HG03354 (cell line): ENCODE data around the gene IFNA16.
"Not testable (repeated sequence)": the region's sequence is repeated elsewhere in the genome, so short reads cannot be mapped to it uniquely, and the experiment has no call there.

ENCODE experiments used
- ATAC-seq: cut with Tn5 transposase; IDR thresholded peaks from one replicate; pipeline ENCODE4 v1.9.1; 2021; ENCODE audit warnings: mild to moderate bottlenecking; ENCODE audit not compliant: unreplicated experiment, poor library complexity, severe bottlenecking

IFNA16 gene

DNA sequence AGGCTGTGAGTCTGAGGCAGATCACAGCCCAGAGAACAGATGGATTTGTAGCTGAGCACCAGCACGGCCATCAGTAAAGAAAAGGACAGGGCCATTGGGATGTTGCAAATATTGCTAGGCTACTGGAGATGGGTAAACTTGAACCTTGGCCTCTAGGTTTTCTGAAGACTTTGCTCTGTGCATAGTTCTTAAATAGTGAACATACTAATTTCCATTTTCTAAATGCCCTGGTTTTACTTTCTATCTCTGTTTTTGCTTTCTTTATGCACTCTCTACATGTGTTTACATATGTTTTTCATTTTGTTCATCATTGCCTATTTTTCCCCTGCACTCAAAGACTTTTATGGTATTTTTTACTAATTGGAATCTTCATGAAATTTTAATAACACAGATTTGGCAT, at the start of gene IFNA16:
IFNA16 (minus strand) TSS at position 101 of the 400 bp plus-strand sequence; CDS start at position 95, 6 bp downstream.
- ATAC-seq = not testable (repeated sequence)

DNA sequence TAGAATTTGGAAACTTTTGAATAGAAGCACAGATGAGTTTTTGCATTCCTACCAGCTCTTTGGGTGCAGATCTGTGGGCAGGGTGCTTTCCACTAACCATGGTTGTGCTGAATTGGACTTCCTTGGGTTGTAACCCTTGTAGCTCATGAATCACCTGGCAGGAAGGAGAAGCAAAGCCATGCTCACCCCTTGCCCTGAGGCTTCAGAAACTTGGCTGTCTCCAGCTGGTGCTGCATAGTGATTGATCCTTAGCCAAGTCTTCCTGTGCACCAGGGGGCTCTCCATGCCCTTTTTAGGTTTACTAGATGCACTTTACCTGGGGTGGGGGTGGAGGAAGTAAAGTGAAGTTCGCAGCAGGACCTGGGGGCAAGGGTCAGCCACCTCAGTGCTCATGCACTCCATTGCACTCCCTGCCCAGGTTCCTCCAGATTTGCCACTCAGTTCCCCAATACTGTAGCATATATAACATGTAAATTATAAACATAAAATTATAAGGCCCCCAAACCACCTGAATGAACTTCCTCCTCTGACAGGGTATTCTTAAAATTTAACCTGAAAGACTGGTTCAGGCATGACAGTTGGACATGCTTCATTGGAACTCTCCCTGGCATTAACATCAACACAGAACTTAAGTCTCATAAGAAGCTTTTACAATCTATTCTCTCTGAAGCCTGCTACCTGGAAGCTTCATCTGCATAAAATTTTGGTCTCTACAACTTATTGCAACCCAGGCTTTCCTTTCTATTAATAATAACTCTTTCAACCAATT, 48.5 kb upstream of the IFNA16 start:
- ATAC-seq = peak; percentile 51

DNA sequence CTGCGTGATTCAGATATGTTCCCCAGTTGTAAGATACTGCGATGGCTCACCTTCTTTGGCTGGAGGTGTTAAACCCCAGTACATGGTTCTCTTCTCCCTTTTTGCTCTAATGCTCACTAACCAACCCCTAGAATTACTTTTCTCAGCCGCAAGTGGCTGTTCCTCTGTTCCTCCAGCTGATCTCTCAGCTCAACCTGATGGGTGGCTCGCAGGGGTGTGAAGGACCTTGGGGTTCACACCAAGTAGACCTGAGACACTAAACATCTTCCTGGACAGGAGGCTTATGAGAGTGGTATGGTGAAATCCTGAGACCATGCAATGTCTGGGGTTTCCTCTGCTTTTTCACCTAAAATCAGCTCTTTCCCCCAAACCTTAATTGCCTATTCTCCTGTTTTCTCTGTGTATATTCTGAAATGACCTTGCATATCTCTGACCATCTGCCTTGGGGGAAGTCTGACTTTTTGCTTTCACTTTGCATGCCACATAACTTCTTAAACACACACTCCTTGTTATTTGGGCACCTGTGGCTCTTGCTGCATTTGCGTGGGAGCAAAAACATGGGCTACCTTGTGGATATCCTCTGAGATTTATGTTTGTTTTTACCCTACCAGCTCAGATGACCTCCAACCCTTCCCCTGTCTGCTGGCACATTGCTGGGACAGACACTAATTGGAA, 38.6 kb upstream of the IFNA16 start:
- ATAC-seq = peak; percentile 54

DNA sequence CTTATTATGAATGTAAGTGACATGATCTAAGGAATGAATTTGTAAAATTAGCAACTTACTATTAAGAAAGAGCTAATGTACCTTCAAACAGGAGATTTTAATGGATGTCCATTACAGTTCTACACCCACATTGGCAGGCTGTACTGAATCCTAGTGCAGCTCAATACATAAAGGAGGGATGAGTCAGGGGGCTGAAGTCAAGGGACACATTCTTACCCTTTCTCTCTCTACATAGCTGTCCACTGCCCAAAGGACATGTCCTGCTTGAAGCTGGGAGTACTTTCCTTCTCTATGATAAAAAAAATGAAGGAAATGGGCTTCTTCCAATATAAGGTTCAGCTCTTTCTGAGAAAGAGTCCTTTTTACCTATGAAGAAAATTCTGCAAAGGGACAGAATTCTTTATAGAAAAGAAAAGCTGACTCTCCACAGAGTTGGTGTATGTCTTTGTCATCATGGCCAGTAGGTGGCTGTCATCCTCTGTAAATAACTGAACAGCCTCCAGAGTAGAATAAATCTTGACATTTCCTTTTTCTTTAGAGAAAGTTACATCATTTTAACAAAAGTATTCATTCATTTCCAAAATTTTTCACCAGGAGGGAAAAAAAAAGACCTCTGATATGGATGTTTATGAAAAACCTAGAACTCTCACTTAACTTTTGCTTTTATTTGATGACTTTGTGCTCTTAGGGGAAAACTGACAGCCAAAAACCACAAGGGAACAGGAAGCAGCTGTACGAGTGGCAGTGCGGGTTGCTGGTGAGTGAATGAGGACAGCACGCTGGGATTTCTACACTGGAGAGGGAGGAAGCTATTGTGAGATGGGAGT, 35.8 kb upstream of the IFNA16 start:
- ATAC-seq = peak; percentile 85

DNA sequence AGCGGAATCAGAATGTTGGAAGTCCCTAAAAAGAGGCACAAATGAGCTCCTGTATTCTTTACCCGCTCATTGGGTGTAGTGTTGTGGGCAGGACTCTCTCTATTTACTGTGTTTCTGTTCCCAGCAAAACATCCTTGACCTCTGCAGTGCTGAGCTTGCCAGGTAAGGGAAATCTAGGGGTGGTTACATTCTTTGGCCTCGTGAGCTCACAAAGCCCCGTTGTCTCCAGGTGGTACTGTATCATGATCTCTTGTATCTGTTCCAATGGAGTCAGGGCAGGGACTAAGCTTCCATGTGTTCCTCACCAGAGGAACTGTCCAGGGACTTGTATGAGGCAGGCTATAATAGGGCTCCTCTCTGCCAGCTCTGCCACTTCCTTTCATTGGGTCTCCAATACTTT, 34.5 kb upstream of the IFNA16 start:
- ATAC-seq = no peak

DNA sequence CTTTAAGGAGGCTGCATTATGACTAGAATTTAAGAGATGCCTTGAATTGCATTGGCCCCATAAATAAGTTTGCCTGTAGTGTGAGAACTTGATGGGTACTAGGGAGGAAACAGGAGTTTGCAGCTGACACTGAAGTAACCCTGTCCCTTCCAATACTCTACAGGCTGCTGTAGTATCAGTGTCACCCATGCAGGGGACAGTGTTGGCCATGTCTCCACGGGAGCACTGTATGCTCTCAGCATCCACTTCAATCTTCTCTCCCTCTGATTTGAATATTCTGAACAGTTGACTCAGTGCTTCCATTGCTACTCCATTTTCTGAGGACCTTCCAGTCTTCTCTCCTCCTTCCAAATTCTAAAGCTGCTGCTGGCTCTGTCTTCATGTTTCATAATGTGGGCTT, 34.1 kb upstream of the IFNA16 start:
- ATAC-seq = no peak

DNA sequence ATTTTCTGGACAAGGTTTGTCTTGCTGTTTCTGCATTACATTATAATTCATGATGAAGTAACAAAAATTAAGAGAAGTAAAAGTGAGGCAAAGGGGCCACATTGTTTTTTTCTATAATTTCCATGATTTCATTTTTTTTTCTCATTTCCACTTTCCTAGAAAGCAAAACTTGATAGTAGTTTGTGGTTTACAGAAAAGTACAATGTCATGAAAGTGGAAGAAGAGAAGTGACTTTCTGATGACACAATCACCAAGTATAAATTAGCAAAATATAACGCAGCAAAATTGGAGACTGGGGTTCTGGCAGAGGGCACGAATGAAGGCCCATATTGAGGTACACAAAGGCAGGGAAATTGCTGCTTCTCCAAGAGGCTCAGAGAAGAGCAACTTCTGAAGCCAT, 27.7 kb upstream of the IFNA16 start:
- ATAC-seq = peak; percentile 79

DNA sequence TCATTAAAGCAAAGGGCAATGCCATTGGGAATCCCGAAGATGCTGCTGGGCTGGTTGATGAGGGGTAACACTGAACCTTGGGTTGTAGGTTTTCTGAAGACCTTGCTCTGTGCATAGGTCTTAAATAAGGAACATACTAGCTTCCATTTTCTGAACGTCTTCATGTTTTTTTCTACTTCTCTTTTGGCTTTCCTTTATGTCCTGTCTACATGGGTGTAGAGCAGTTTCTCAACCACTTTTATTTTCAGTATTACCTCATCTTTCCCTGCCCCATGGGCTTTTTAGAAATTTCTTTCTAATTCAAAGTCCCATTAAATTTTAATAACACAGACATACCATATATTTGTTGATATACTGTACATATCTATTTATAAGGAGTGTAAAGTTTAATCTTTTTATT, 22.8 kb upstream of the IFNA16 start, which contains the start of gene IFNA14:
IFNA14 (minus strand) TSS at position 95 of the 400 bp plus-strand sequence; CDS start at position 25, 70 bp downstream.
- no peak for ATAC-seq

DNA sequence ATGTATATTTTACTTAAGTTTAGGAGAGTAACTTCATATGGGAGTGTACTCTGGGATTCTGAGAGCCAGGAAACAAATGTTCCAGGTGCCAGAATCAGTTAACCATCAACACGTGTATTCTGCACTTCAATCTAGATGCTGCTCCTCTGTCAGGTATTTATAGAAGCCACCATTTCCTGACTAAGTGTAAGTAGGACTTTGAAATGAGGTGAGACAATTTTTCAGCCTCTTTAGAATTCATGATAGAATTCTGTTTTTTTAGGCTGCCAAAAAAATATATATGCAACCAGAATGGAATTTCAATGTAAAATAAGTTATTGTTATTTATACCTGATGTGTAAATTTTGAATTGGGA, 19.2 kb upstream of the IFNA16 start:
- ATAC-seq = peak; percentile 30

DNA sequence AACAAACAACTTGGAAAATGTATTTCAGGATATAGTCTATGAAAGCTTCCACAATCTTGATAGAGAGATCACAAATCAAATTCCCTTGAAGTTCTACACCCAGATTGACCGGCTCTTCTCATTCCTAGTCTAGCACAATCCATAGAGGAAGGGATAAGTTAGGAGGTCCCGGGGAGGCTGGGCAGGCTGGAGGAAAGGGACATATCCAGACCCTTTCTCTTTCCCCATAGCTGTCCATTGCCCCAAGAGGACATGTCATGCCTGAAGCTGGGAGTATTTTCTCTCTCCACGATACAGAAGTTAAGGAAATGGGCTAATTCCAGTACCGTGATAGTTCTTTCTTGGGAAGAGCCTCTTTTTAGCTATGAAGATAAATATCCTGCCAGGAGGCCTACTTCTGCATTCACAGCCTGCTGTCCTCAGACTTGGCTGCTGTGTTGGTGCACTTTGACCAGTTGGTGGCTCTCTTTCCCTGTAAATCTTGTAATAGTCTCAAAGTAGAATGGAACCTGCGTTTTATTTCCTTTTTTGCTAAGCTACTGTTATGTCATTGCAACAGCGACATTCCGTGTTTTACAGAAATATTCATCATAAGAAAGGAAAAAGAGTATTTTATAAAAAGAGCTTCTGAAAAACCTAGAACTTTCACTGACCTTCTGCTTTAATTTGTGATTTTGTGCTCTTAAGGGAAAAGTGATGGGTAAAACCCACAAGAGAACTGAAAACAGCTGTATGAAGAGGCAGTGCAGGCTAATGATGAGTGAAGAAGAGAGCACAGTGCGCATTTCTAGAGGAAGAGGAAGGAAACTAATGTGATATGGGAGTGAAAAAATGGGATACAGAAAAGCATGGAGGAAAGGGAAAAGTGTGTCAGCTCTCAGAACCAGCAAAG, 18.6 kb upstream of the IFNA16 start:
- peak; percentile 90 for ATAC-seq

DNA sequence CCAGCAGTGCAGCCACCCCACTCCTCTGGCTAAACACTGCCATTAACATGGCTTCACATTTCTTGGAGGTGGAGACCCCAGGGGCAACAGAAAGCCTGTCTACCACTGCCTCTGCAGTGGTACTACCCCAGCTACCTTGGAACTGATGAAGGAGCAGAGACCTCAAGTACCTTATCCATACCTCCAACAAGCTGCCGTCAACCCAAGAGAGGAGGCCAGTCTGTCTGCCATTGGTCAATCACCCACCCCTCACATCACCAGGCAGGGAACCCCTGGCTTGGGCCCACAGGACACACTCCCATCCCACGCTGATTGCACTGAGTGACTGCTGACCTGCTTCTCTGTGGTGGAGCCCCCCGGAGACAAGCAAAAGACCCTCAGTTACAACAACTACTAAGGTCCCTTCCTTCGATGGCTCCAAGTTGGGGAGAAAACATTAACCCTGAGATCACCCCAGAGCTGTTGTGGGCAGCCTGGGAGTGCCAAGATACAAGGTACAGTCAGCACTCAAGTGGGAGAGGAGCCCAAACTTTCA, 17.1 kb upstream of the IFNA16 start:
- ATAC-seq = no peak

DNA sequence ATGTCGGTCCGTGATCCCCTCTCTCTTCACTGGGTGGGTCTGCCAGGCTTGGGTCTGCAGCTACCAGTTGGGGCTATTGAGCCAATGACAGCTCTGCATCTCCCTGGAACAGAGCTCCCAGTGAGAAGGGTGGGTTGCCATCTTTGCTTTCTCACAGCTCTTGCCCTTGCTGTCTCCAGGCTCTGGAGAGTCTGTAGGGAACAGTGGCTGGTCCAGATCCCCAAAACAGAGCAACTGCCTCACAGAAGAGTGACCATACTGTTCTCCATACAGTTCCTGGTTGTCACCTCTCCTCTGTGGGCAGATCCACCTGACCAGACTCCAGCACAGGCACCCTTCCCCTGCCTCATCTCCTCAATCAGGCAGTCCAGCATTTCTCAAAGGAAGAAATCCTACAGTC, 16.1 kb upstream of the IFNA16 start:
- no peak for ATAC-seq

DNA sequence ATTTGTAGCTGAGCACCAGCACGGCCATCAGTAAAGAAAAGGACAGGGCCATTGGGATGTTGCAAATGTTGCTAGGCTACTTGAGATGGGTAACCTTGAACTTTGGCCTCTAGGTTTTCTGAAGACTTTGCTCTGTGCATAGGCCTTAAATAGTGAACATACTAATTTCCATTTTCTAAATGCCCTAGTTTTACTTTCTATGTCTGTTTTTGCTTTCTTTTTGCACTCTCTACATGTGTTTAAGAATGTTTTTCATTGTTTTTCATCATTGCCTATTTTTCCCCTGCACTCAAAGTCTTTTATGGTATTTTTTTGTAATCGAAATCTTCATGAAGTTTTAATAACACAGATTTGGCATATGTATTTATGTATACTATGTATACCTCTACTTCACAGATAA, 11.0 kb upstream of the IFNA16 start, which contains the start of gene IFNA17:
IFNA17 (minus strand) TSS at position 101 of the 400 bp plus-strand sequence; CDS start at position 52, 49 bp downstream.
- no peak for ATAC-seq

DNA sequence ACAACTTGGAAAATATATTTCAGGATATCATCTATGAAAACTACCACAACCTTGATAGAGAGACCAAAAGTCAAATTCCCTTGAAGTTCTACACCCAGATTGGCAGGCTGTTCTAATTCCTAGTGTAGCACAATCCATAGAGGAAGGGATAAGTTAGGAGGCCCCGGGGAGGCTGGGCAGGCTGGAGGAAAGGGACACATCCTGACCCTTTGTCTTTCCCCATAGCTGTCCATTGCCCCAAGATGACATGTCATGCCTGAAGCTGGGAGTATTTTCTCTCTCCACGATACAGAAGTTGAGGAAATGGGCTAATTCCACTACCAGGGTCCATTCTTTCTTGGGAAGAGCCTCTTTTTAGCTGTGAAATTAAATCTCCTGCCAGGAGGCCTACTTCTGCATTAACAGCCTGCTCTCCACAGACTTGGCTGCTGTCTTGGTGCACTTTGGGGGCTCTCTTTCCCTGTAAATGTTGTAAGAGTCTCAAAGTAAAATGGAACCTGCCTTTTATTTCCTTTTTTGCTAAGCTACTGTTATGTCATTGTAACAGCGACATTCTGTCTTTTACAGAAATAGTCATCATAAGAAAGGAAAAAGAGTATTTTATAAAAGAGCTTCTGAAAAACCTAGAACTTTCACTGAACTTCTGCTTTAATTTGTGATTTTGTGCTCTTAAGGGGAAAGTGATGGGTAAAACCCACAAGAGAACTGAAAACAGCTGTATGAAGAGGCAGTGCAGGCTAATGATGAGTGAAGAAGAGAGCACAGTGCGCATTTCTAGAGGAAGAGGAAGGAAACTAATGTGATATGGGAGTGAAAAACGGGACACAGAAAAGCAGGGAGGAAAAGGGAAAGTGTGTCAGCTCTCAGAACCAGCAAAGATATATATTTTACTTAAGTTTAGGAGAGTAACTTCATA, 3.4 kb downstream of the IFNA16 start:
- ATAC-seq = peak; percentile 75

DNA sequence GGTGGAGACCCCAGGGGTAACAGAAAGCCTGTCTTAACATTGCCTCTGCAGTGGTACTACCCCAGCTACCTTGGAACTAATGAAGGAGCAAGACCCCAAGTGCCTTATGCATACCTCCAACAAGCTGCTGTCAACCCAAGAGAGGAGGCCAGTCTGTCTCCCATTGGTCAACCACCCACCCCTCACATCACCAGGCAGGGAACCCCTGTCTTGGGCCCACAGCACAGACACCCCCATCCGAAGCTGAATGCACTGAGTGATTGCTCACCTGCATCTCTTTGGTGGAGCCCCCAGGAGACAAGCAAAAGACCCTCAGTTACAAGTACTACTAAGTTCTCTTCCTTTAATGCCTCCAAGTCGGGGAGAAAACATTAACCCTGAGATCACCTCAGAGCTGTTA, 5.0 kb downstream of the IFNA16 start:
- ATAC-seq = not testable (repeated sequence)

DNA sequence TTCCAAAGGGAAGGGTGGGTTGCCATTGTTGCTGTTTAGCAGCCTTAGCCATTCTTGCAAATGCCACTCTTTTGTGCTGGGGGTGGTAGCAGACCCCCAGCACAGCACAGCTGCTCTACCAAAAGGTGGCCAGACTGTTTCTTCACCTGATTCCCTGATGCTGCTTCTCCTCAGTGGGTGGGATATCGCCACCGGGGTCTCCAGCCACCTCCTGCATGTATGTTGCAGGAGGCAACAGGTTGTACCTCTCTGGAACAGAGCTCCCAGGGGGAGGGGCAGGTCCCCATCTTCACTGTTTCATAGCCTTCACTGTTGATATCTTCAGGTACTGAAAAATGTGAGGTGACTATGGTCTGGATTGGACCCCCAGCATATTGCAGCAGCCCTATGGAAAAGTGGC, 6.3 kb downstream of the IFNA16 start:
- not testable (repeated sequence) for ATAC-seq

DNA sequence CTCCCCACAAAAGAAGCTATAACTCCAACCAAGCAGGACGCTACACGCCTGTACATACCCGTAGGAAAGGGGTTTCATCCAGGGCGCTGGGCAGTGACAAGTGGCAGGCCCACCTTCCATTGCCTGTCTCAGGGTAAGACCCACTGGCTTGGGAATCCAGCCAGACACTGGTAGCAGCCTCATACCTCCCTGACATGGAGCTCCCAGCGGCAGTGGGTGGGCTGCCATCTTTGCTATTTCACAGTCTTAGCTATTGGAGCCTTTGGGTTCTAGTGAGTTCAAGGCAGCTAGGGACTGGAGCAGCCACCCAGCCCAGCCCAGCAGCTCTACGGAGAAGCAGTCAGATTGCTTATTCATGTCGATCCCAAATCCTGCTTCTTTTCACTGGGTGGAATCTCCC, 6.8 kb downstream of the IFNA16 start:
- no peak for ATAC-seq

DNA sequence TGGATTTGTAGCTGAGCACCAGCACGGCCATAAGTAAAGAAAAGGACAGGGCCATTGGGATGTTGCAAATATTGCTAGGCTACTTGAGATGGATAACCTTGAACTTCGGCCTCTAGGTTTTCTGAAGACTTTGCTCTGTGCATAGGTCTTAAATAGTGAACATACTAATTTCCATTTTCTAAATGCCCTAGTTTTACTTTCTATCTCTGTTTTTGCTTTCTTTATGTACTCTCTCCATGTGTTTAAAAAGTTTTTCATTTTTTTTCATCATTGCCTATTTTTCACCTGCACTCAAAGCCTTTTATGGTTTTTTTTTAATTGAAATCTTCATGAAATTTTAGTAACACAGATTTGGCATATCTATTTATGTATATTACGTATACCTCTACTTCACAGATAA, 10.1 kb downstream of the IFNA16 start, which contains the start of gene IFNA10:
IFNA10 (minus strand) TSS at position 101 of the 400 bp plus-strand sequence; CDS start at position 55, 46 bp downstream.
- not testable (repeated sequence) for ATAC-seq
